ENCODE measurements around the gene CTU2.

- TF ChIP-seq CTCF (IDR thresholded peaks at IDR 0.05) (no peak), POLR2AphosphoS5 (IDR thresholded peaks at IDR 0.05) (no peak), POLR2A (IDR thresholded peaks at IDR 0.05) (no peak), EP300 (IDR thresholded peaks at IDR 0.05) (no peak)
These were observed 44.6 kb downstream of the CTU2 start for GRCh38 chr16:88750854-88751253.
